Measurements from ENCODE around the gene PAX5.

The PAX5 gene

DNA sequence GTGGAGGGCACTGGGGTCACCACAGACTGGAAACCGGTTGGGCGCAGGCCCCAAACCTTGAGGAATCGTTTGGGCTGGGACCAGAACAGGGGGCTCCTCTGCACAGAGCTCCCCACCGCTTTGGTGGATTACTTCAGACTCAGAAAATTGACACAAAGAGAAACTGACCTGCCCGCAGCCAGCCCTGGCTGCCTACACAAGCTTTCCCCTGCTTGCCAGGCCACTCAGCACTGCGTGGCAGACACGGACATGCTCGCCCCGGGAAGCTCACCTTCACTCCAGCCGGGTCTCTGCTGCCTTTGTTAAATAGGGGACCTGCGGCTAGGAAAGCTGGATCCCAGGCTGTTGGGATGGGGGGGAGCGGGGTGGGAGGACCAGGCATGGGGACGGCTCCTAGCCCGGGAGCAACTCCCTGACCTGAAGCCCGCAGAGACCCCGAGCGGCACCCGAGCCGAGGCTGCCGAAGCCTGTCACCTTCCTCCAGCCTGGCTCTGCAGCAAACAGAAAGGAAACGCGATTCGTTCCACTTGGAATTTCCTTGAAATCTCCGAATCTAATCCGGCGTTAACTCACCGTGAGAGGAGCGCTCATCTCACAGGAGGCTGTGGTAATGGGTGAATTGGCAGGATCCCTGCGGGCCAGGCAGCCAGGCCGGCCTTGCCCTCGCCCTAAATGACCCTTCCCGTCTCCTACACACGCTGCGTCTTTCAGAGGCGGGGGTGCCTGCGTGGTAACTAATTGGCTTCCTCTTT is 8.8 kb downstream of the PAX5 start:
- DNase-seq (ENCODE audit: low read depth in 2 of 2) = no peak

DNA sequence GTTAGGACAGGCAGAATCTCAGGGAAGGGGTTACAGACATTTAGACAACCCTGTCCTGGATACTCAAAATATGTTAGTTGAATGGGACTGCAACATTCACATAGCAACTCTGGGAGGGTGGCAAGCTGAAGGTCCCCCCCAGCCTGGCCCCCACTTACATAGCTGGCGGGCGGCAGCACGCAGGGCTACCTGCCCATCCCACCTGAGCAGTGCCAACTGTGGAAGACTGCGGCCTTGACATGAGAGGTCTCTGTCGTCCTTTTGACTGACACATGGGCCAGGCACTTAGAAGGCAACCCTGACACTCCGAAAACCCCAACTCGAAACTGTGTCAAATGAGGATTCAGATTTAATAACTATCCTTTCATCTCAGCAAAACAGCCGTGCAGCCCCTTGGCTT is 16.5 kb downstream of the PAX5 start:
- DNase-seq (ENCODE audit: low read depth in 2 of 2) = no peak

DNA sequence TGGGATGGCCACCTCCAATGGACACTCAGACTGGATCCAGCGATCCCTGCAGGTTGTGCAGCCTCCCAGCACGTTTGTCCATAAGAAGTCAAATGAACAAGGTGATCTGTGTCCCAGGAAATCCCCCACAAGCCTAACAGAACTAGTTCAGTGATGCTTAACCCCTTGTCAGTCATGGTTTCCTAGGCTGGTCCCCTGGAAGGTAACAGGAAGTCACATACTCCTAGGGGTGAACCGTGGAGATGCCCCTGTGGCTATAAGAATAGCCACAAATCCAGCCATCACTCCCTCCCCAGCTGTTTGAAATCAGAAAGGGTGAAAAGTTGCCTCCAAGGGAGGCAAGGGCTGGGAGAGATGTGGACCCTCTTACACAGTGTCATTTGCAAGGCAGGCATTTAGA is 22.5 kb downstream of the PAX5 start:
- DNase-seq (ENCODE audit: low read depth in 2 of 2) = no peak

DNA sequence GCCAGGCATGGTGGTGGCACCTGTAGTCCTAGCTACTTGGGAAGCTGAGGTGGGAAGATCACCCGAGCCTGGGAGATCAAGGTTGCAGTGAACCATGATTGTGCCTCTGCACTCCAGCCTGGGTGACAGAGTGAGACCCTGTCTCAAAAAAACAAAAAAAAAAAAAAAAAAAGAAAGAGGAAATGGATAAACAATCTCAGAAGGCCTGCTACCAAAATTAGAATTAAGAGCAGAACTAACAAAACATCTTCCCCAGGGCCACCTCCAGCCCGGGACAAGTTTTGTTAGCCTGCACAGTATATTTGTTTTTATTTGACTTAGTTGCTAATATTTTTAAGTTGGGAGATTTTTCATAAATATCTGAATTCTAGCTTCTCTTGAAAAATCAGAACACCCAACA is 23.1 kb downstream of the PAX5 start:
- DNase-seq (ENCODE audit: low read depth in 2 of 2) = no peak

GRCh38 chr9:37010180-37010579 is 23.9 kb downstream of the PAX5 start:
- DNase-seq (ENCODE audit: low read depth in 2 of 2) = no peak

- no peak for DNase-seq (ENCODE audit: low read depth in 2 of 2)
Observed at GRCh38 chr9:37007295-37007694, 26.8 kb downstream of the PAX5 start.

DNA sequence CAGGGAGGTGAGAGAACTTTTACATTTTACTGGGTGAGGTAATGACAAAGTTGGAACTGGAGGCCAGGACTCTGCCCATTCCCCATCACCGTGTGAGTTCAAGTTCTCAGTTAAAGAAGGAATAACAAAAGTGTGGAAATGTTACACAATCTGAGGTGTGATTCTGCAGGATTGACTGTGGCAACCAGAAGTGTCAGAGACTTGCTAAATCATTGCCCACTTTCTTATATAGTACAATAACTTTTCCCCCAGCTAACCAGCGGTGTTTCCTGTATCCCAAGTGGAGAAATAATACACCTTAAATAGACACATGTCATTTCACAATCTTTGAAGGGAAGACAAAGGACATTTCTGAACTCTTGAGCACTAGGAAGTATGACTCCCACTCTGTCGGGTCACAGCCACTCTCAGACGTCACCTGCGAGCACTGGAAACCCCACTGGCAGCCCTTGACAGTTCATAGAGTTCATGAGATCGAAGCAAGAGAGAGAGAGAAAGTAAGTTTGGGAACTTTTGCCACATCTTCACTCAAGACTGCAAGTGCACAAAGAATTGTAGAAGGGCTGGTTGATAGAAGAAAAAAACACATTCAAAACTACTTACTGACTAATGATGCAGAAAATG is 28.4 kb downstream of the PAX5 start:
- DNase-seq (ENCODE audit: low read depth in 2 of 2) = no peak

DNA sequence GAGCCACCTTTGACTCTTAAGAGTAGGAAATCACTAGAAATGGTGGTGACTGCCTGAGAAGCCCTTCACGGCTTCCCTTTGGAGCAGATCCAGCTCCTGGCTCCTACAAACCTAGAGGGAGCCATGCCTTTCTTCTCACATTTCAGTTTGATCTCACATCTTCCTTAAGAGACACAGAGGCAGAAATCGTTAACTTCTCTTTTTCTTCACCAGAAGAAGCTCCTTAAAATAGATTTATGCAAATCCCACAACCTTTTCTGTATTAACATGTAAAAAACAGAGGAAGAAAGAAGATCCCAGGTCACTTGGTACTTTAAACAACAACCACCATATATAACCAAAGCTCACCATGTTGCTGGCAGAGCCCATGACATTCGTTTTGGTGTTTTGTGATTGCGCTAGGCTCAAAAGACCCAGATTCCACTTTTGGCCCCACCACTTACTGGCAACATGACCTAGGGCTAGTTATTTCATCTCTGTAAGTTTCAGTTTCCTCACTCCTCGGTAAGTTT is 29.6 kb downstream of the PAX5 start:
- DNase-seq (ENCODE audit: low read depth in 2 of 2) = no peak

GRCh38 chr9:37002413-37003217 is 31.5 kb downstream of the PAX5 start:
- DNase-seq (ENCODE audit: low read depth in 2 of 2) = no peak

DNA sequence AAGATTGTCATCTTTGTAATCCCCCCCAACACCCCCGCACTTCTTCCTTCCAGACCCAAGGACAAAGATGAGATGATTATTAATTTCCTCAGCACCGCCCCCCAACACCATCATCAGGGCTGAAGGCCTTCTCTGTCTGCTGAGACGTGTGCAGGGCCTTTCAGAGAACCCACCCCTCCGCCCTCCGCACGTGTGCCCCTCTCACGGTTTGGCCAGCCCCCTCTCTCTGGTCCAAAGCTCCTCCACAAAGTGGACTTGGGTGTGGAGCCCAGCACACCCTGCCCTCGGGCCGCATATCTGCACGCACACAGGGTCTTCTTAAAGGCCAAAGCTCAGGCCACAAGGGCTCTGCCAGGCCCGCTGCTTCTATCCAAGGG is 32.0 kb downstream of the PAX5 start:
- DNase-seq (ENCODE audit: low read depth in 2 of 2) = no peak

DNA sequence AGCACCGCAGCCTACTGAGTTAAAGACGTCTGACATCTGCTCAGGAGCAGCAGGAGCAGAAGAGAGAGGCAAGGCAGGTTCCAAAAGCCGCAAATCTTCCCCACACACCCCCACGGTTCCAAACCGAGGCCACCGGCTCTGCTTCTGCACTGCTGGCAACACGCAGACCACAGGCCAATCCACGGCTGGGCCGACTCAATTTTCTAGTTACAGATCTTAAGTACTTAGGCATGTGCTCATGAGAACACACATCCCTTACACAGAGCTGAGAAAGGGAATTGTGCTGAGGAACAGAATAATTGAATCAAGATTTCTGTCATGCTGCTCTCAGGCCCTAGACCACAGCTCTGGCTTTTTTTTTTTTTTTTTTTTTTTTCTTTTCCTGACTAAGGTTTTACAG is 32.6 kb downstream of the PAX5 start:
- no peak for DNase-seq (ENCODE audit: low read depth in 2 of 2)

DNA sequence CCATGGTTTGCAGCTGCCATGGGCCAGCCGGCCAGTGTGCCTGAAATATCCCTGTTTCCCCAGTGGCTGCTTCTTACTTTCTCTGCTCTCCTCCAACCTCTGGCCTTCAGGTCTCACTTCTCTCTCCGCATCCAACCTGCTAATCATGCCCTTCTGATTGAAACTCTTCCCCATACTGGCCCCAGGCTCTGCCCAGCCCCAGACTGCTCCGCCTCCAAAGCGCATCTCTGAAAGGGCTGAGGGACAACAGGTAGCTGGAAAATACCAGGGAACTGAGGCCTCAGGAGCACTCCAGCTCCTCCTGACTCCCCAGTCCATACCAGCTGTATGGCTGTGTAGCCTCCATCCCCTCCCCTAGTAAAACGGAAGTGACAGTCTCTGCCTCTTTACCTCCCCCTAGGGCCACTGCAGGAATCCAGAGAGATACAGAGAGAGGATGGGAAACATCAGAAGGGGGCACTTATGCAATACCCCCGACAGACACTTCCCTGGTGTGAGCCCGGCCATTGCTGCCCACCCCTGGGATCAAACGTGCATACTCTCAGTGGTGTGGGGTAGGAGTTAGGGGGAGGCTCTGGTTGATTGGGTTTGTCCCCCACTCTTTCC is 34.2 kb downstream of the PAX5 start:
- DNase-seq (ENCODE audit: low read depth in 2 of 2) = no peak

DNA sequence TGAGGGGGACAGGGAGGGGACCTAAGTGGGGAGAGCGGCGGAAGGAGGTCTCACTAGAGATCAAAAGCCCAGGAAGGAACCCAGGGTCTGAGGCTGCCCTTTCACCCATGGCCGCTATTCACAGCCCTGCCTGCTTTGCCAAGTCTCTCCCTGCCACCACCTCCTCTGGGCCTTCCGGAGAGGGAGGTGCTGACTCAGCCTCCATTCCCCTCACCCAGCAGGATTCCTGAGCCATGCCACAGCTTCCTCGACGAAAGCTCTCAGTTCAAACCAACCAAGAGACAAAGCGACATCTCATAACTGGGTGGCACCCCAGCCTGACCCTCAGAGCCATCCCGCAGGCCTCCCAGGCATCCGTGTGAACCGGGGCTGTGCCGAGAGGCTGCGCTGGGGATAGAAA is 36.7 kb downstream of the PAX5 start:
- no peak for DNase-seq (ENCODE audit: low read depth in 2 of 2)

DNA sequence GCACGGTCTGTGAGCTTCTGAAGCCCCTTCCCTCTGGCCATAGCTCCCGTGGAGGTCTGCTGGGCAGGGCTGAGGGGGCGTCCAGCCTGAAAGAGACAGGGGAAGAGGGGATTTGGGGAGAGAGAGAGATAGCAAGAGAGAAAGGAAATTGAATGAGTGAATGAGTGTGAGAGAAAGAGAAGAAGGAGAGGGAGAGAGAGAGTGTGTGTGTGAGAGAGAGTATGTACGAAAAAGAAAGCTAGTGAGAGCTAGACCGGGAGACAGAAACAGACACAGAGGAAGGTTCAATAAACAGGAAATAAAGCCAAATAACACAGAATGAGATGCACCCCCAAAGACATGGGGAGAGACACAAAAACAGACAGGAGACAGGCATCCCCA is 37.4 kb downstream of the PAX5 start:
- no peak for DNase-seq (ENCODE audit: low read depth in 2 of 2)

DNA sequence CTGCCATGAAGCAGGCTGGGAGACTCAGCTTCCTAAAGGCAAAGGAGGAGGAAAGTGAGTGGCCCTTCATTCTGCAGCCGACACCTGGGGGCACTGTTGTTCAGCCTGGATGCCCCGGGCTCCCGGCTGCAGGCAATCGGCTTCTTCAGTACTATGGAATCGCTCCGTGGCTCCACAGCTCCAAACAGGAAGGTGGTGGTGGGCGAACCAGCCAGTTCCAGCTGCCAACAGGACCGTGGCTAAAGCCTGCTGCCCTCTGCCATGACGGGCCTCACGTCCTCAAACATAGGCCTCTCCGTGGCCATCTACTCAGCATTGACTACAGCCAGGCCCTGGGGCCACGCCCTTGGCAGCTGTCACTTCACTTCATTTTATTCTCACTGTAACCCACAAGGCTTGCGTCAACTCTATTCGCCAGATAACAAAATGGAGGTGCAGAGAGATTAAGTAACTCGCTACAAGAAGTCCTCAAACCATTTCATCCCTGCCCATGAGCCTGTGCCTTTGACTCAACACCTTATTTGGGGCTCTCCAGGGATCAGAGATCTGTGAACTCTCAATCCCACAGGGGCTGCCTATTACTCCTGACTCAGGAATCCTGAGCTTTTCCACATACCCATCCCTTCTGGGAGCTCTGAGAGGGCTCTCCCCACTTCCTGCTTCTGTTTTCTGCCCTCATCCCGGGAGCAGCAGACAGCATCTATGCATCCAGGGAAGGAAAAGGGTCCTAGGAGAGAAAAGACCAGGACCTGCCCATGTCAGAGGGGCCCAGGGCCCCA is 38.0 kb downstream of the PAX5 start:
- peak; percentile 31 to 61 for DNase-seq (ENCODE audit: low read depth in 2 of 2)

GRCh38 chr9:36993933-36994764 is 39.9 kb downstream of the PAX5 start:
- no peak for DNase-seq (ENCODE audit: low read depth in 2 of 2)

GRCh38 chr9:36992501-36993316 is 41.4 kb downstream of the PAX5 start:
- no peak for DNase-seq (ENCODE audit: low read depth in 2 of 2)

- peak; percentile 11 to 23 for DNase-seq (ENCODE audit: low read depth in 2 of 2)
Observed at GRCh38 chr9:36991516-36992134, 42.4 kb downstream of the PAX5 start.

DNA sequence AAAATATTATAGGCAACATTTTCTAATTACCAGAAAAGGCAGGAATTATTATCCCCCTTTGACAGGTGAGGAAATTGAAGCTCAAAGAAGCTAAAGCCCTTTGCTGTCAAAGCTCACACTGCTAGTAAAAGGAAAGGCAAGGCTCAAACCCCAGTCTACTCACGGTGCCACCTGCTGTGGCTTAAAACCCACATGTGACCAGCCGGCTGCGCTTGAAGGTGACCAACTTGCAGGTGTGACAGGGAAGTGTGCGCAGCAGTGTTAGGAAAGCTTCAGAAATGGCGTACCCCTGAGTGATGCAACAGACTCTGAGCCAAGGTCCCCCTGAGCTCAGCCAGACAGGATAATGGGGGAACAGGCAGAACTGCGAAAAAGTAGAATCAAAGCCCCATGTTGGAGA is 45.2 kb downstream of the PAX5 start:
- DNase-seq (ENCODE audit: low read depth in 2 of 2) = no peak
